Measurements from ENCODE around the gene MEIS3.

The MEIS3 gene

DNA sequence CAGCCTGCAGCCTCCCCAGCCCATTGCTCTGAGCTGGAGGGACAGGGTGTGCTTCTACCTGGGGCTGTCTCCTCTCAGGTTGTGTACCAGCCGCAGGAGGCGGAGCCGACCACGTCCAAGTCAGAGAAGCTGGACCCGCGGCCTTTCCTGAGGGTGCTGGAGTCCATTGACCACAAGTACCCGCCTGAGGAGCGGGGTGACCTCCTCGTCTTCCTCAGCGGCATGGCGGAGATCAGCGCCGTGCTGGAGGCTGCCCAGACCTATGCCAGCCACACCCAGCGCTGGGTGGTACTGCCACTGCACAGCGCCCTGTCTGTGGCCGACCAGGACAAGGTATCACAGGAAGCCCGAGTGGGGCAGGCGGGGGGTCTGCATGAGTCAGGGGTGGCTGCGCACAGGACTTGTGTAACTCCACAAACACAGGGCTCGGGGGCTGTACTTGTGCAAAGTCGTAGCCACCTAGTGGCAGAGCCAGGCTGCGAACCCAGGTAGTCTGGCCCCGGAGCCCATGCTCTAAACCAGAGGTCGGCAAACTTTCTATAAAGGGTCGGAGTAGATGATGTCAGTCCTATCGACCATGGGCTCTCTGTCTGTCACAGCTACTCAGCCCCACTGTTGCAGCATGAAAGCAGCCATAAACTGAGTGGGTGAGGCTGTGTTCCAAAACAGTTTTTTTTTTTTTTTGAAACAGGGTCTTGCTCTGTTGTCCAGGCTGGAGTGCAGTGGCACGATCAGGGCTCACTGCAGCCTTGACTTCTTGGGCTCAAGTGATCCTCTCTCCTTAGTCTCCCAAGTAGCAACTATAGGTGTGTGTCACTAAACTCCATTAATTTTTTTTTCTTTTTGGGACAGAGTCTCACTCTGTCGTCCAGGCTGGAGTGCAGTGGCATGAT lies 61.3 kb downstream of the MEIS3 start:
- POLR2A ChIA-PET: interaction anchor here (0.6 kb wide), 1 partner anchor 101 kb away, joined by 5 read pairs; the partner anchor contains the start of gene CCDC9
- CTCF ChIA-PET: interaction anchor here (0.6 to 2.2 kb wide), 7 partner anchors 9 to 68 kb away, joined by 3 to 15 read pairs (median 4); partner anchors contain the start of gene DHX34

DNA sequence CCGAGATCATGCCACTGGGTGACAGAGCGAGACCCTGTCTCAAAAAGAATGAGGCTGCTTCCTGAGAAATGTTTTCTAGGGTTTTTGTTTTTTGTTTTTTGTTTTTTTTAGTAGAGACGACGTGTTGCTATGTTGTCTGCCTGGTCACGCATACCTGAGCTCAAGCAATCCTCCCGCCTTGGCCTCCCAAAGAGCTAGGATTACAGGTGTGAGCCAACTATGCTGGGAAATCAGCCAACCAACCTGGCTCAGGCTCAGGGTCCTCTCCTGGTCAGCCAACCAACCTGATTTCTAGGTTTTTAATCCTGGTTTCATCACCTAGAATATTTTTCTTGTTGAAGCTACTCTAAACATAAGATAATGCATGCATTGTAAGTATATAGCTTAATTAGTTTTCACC lies 62.4 kb downstream of the MEIS3 start:
- ChIA-PET CTCF (interaction anchor here (0.7 to 1.4 kb wide), 6 partner anchors 8 to 454 kb away, joined by 3 to 10 read pairs (median 3); partner anchors contain the start of gene DHX34), POLR2A (interaction anchor here (0.6 kb wide), 1 partner anchor 67 kb away, joined by 3 read pairs; no protein-coding TSS in a partner anchor)
- Histone ChIP-seq H3K27ac (ENCODE audit: extremely low read depth, low read depth, low read length) (no peak overlapping the region), H3K36me3 (ENCODE audit: control insufficient read depth in 2 of 2, insufficient read depth in 1 of 2, low read length in 2 of 2) (peaks cover 78 to 99% of the 10 kb centered on the region in 2 experiments), H3K4me1 (ENCODE audit: control insufficient read depth, insufficient read depth, low read length) (0 out of 2 replicates have a peak, but pooled peaks cover under 1% of the 10 kb centered on the region), H3K9me3 (ENCODE audit: control insufficient read depth, insufficient read depth, low read depth, low read length) (no peaks in the 10 kb centered on the region), H3K4me3 (ENCODE audit: low read depth, low read length) (no peak overlapping the region)
- TF ChIP-seq ZNF169 (tag by site-specific recombination; IDR thresholded peaks at IDR 0.05) (no peak), ZFP69B (tag by site-specific recombination; IDR thresholded peaks at IDR 0.05) (no peak)
- TF ChIP-seq, protein P1, sequence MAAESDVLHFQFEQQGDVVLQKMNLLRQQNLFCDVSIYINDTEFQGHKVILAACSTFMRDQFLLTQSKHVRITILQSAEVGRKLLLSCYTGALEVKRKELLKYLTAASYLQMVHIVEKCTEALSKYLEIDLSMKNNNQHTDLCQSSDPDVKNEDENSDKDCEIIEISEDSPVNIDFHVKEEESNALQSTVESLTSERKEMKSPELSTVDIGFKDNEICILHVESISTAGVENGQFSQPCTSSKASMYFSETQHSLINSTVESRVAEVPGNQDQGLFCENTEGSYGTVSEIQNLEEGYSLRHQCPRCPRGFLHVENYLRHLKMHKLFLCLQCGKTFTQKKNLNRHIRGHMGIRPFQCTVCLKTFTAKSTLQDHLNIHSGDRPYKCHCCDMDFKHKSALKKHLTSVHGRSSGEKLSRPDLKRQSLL (tag by site-specific recombination; IDR thresholded peaks at IDR 0.05): no peak

More for the DNA sequence above, 61.3 kb downstream of the MEIS3 start:
- Histone ChIP-seq H3K36me3 (ENCODE audit: control insufficient read depth in 2 of 2, insufficient read depth in 1 of 2, low read length in 2 of 2) (peaks cover 83 to 94% of the 10 kb centered on the region in 2 experiments), H3K9me3 (ENCODE audit: control insufficient read depth, insufficient read depth, low read depth, low read length) (no peaks in the 10 kb centered on the region), H3K27ac (ENCODE audit: extremely low read depth, low read depth, low read length) (no peak overlapping the region), H3K4me1 (ENCODE audit: control insufficient read depth, insufficient read depth, low read length) (no peaks in the 10 kb centered on the region), H3K4me3 (ENCODE audit: low read depth, low read length) (no peak overlapping the region)
- 0 out of 2 replicates have a peak, but pooled peaks have one; percentile 20 for TF ChIP-seq ZNF121 (tag by site-specific recombination; IDR thresholded peaks at IDR 0.05)
- TF ChIP-seq, protein P2, sequence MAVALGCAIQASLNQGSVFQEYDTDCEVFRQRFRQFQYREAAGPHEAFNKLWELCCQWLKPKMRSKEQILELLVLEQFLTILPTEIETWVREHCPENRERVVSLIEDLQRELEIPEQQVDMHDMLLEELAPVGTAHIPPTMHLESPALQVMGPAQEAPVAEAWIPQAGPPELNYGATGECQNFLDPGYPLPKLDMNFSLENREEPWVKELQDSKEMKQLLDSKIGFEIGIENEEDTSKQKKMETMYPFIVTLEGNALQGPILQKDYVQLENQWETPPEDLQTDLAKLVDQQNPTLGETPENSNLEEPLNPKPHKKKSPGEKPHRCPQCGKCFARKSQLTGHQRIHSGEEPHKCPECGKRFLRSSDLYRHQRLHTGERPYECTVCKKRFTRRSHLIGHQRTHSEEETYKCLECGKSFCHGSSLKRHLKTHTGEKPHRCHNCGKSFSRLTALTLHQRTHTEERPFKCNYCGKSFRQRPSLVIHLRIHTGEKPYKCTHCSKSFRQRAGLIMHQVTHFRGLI (tag by site-specific recombination; IDR thresholded peaks at IDR 0.05): no peak
- no peak for TF ChIP-seq ZSCAN16 (tag by site-specific recombination; IDR thresholded peaks at IDR 0.05)
- no peak for TF ChIP-seq ZSCAN23 (tag by site-specific recombination; IDR thresholded peaks at IDR 0.05)
- TF ChIP-seq ZNF335 (tag by site-specific recombination; conservative IDR thresholded peaks at IDR 0.05): no peak

DNA sequence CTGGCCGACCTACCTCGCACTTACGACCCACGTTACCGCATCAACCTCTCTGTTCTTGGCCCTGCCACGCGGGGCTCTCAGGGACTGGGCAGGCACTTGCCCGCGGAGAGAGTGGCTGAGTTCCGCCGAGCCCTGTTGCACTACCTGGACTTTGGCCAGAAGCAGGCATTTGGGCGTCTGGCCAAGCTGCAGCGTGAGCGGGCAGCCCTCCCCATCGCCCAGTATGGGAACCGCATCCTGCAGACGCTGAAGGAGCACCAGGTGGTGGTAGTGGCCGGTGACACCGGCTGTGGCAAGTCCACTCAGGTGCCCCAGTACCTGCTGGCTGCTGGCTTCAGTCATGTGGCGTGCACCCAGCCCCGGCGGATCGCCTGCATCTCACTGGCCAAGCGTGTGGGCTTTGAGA lies 66.0 kb downstream of the MEIS3 start:
- CTCF ChIA-PET: interaction anchor here (0.6 to 0.7 kb wide), 2 partner anchors 30 to 520 kb away, joined by 3 to 4 read pairs; no protein-coding TSS in a partner anchor
- TF ChIP-seq SCRT2 (tag by site-specific recombination; IDR thresholded peaks at IDR 0.05): peak; percentile 38; the same call in 1 of the 2 replicates
- TF ChIP-seq, protein P3, sequence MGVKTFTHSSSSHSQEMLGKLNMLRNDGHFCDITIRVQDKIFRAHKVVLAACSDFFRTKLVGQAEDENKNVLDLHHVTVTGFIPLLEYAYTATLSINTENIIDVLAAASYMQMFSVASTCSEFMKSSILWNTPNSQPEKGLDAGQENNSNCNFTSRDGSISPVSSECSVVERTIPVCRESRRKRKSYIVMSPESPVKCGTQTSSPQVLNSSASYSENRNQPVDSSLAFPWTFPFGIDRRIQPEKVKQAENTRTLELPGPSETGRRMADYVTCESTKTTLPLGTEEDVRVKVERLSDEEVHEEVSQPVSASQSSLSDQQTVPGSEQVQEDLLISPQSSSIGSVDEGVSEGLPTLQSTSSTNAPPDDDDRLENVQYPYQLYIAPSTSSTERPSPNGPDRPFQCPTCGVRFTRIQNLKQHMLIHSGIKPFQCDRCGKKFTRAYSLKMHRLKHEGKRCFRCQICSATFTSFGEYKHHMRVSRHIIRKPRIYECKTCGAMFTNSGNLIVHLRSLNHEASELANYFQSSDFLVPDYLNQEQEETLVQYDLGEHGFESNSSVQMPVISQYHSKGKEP (tag by site-specific recombination; IDR thresholded peaks at IDR 0.05): 0 out of 2 replicates have a peak, but pooled peaks have one; percentile 37
- no peak for TF ChIP-seq ZNF341 (tag by site-specific recombination; IDR thresholded peaks at IDR 0.05; ENCODE audit: low read depth)
- no peak for TF ChIP-seq ZNF521 (tag by site-specific recombination; IDR thresholded peaks at IDR 0.05)
- no peak for TF ChIP-seq ZNF670 (tag by site-specific recombination; IDR thresholded peaks at IDR 0.05; ENCODE audit: low read depth)
- no peak overlapping the region for H3K4me3 ChIP-seq (ENCODE audit: low read depth, low read length)
- H3K36me3 ChIP-seq (ENCODE audit: control insufficient read depth in 2 of 2, insufficient read depth in 1 of 2, low read length in 2 of 2): peaks cover 57 to 67% of the 10 kb centered on the region in 2 experiments
- POLR2A ChIA-PET: interaction anchor here (0.9 kb wide), 1 partner anchor 8 kb away, joined by 3 read pairs; no protein-coding TSS in a partner anchor
- no peaks in the 10 kb centered on the region for H3K9me3 ChIP-seq (ENCODE audit: control insufficient read depth, insufficient read depth, low read depth, low read length)
- H3K27ac ChIP-seq (ENCODE audit: extremely low read depth, low read depth, low read length): no peak overlapping the region
- H3K4me1 ChIP-seq (ENCODE audit: control insufficient read depth, insufficient read depth, low read length): peaks cover 11% of the 10 kb centered on the region

Measured in HEK293 (cell line).